ENCODE results near the gene CPLANE2.

Gene CPLANE2

GRCh38 chr1:16260814-16261213, 23.8 kb upstream of the CPLANE2 start (continued):
- TF ChIP-seq ZNF26 (tag by site-specific recombination; IDR thresholded peaks at IDR 0.05) (no peak), ZBTB11 (tag by site-specific recombination; conservative IDR thresholded peaks at IDR 0.05; ENCODE audit: low read depth) (no peak), PRDM6 (tag by site-specific recombination; IDR thresholded peaks at IDR 0.05) (no peak)

- H3K4me1 ChIP-seq (ENCODE audit: control insufficient read depth, insufficient read depth, low read length), result no peaks in the 10 kb centered on the region
- H3K4me3 ChIP-seq (ENCODE audit: low read depth, low read length), result no peak overlapping the region
- peaks cover 4 to 27% of the 10 kb centered on the region in 2 experiments; a peak in 2 of 3 replicates for H3K36me3 ChIP-seq (ENCODE audit: control insufficient read depth in 2 of 2, insufficient read depth in 1 of 2, low read length in 2 of 2)
- TF ChIP-seq ZNF18 (tag by site-specific recombination; IDR thresholded peaks at IDR 0.05), result no peak
- TF ChIP-seq ZNF521 (tag by site-specific recombination; IDR thresholded peaks at IDR 0.05), result no peak
- TF ChIP-seq ZBTB49 (tag by site-specific recombination; IDR thresholded peaks at IDR 0.05; ENCODE audit: low read depth), result no peak
- no peak for TF ChIP-seq ZNF19 (tag by site-specific recombination; IDR thresholded peaks at IDR 0.05; ENCODE audit: low read depth)
- TF ChIP-seq KLF8 (tag by site-specific recombination; IDR thresholded peaks at IDR 0.05), result no peak
- no peak for TF ChIP-seq ZNF654 (tag by site-specific recombination; IDR thresholded peaks at IDR 0.05; ENCODE audit: low read depth)
- TF ChIP-seq ZNF169 (tag by site-specific recombination; IDR thresholded peaks at IDR 0.05), result no peak
- TF ChIP-seq MEIS1 (CRISPR knock-in tag; IDR thresholded peaks at IDR 0.05; ENCODE audit: borderline replicate concordance), result no peak
- no peak for TF ChIP-seq ZBTB11 (tag by site-specific recombination; conservative IDR thresholded peaks at IDR 0.05; ENCODE audit: low read depth)
- no peak for TF ChIP-seq ZFP41 (tag by site-specific recombination; IDR thresholded peaks at IDR 0.05; ENCODE audit: borderline replicate concordance)
- ChIA-PET CTCF (interaction anchor here (0.7 to 2.0 kb wide), 3 partner anchors 13 to 112 kb away, joined by 3 to 5 read pairs (median 3); no protein-coding TSS in a partner anchor), POLR2A (no interaction called here)
- H3K9me3 ChIP-seq (ENCODE audit: control insufficient read depth, insufficient read depth, low read depth, low read length), result no peaks in the 10 kb centered on the region
- H3K27ac ChIP-seq (ENCODE audit: extremely low read depth, low read depth, low read length), result no peak overlapping the region
These were observed 21.7 kb upstream of the CPLANE2 start for GRCh38 chr1:16258591-16259135.
